SH-SY5Y (cell line): ENCODE results near the gene TLR7.

Experiments used
- GATA2 ChIP-seq: IDR thresholded peaks from 2 replicates; pipeline ENCODE4 v1.6.1; 2011; ENCODE audit warnings: mild to moderate bottlenecking, low read depth, low read length
- GATA3 ChIP-seq: IDR thresholded peaks from 2 replicates; pipeline ENCODE4 v1.6.1; 2011; ENCODE audit warnings: low read depth, mild to moderate bottlenecking, low read length, moderate library complexity

The TLR7 gene

DNA sequence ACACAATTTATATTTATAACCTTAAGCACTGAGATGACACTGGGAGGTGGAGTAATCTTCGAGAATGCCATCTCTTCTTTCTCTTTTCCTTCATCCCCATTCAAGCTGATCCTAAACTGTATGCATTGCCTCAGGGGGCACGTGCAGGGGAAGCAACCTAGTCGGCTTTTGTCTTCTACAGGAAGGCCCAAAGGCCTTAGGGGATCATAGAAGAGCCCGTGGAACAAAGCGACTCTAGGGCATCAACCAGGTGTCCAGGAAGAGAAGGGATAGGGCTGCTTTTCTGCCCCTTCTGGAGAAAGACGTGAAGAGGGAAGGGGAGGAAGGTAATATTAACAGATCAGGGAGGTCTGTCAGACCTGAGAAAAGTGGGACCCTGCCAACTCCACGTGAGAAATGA lies 32.6 kb downstream of the TLR7 start:
- TF ChIP-seq GATA3 (no peak), GATA2 (no peak)

DNA sequence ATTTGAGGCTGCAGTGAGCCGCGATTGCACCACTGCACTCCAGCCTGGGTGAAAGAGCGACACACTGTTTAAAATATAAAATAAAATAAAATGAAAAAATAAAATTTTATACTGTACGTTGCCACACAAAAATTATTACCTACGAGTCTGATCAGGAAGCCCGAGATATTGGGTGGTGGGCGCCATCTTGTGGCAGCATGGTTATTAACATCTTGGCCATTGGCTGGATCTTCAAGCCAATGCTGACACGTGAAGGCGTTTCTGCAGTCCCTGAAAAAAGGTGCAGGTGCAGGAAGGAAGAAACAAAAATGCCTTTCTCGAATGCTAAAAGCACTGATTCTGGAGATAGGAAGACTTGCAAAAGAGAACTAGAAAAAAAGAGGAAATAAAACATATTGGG lies 34.6 kb downstream of the TLR7 start:
- TF ChIP-seq GATA3 (no peak), GATA2 (no peak)

DNA sequence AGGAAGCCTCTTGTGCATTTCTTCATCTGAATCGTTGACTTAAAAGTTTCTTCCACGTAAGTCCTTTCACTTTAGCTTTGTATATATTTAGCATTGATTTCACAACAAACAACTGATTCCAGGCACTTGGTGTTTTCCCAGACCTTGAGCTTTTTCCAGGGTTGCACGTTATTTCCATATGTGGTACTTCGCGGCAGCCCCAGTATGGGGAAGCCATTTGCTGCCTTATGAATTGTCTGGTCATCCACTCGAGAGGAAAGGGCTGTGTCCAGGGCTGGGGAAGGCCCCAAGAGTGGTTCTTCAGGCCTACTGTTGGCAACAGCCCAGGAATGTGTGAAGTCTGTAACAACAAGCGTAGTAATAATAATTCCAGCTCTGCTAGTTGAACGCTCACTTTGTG lies 36.8 kb downstream of the TLR7 start:
- TF ChIP-seq GATA2: no peak
- no peak for TF ChIP-seq GATA3

- TF ChIP-seq GATA3 (no peak), GATA2 (no peak)
Measured at GRCh38 chrX:12906046-12906761, 39.3 kb downstream of the TLR7 start, which contains the start of gene TLR8. TLR8 (plus strand) TSS chrX:12906620; CDS start chrX:12906707, 87 bp downstream.

- TF ChIP-seq GATA2 (no peak), GATA3 (no peak)
Measured at GRCh38 chrX:12910423-12911121, 43.7 kb downstream of the TLR7 start.

GRCh38 chrX:12911122-12911470 lies 44.2 kb downstream of the TLR7 start:
- TF ChIP-seq GATA2: no peak
- no peak for TF ChIP-seq GATA3

GRCh38 chrX:12912791-12913482 lies 46.1 kb downstream of the TLR7 start:
- TF ChIP-seq GATA2 (no peak), GATA3 (no peak)

DNA sequence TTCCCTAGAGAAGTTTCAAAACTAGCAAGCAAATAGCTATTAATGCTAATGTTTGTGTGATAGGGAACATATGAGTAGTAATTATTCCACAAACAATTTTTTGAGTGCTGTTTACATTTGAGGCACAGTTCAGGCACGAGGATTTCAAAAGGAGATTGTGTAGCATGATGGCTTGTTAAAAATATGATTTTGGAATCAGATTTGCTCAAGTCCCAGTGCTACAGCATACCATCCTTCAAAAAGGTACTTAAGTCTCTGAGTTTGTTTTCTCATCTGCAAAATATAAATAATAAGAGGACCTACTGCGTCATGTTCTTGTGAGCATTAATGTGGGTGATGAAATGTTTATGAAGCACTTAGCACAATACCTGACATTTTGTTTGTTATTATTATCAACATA lies 50.9 kb downstream of the TLR7 start:
- TF ChIP-seq GATA3 (no peak), GATA2 (no peak)

- TF ChIP-seq GATA3 (no peak), GATA2 (no peak)
Measured at GRCh38 chrX:12919051-12919450, 52.2 kb downstream of the TLR7 start.

GRCh38 chrX:12919620-12920019 lies 52.7 kb downstream of the TLR7 start:
- TF ChIP-seq GATA2 (no peak), GATA3 (no peak)

DNA sequence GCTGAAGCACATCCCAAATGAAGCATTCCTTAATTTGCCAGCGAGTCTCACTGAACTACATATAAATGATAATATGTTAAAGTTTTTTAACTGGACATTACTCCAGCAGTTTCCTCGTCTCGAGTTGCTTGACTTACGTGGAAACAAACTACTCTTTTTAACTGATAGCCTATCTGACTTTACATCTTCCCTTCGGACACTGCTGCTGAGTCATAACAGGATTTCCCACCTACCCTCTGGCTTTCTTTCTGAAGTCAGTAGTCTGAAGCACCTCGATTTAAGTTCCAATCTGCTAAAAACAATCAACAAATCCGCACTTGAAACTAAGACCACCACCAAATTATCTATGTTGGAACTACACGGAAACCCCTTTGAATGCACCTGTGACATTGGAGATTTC lies 54.1 kb downstream of the TLR7 start:
- TF ChIP-seq GATA3 (no peak), GATA2 (no peak)

- no peak for TF ChIP-seq GATA3
- TF ChIP-seq GATA2: no peak
Measured at GRCh38 chrX:12921886-12922598, 55.2 kb downstream of the TLR7 start.

DNA sequence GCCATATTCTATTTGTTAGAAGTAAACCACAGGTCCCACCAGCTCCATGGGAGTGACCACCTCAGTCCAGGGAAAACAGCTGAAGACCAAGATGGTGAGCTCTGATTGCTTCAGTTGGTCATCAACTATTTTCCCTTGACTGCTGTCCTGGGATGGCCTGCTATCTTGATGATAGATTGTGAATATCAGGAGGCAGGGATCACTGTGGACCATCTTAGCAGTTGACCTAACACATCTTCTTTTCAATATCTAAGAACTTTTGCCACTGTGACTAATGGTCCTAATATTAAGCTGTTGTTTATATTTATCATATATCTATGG lies 55.7 kb downstream of the TLR7 start:
- TF ChIP-seq GATA3 (no peak), GATA2 (no peak)

GRCh38 chrX:12929701-12930100 lies 62.8 kb downstream of the TLR7 start:
- TF ChIP-seq GATA2: no peak
- no peak for TF ChIP-seq GATA3
